Stimulated activated CD4-positive, alpha-beta T cell treated with anti-CD3 and anti-CD28 coated beads, TNF-alpha, amount 100 ng/mL, for 48 hours (primary cell): ENCODE data around the gene LIMCH1.

ENCODE experiments used
- DNase-seq, 3 donors: peaks; one replicate each; pipeline ENCODE4 v3.0.0-alpha.2; 2020; ENCODE audit warnings: low read depth in 3 of 3

Gene LIMCH1

GRCh38 chr4:41568363-41568762 lies 30.4 kb downstream of the LIMCH1 start:
- DNase-seq = no peak

- no peak for DNase-seq
Observed at GRCh38 chr4:41569961-41570360, 32.0 kb downstream of the LIMCH1 start.

- no peak for DNase-seq
Observed at GRCh38 chr4:41571422-41571821, 33.5 kb downstream of the LIMCH1 start.

GRCh38 chr4:41572516-41572915 lies 34.6 kb downstream of the LIMCH1 start:
- DNase-seq = no peak

GRCh38 chr4:41572956-41573355 lies 35.0 kb downstream of the LIMCH1 start:
- DNase-seq = no peak

- DNase-seq = no peak
Observed at GRCh38 chr4:41573502-41574001, 35.6 kb downstream of the LIMCH1 start.

GRCh38 chr4:41575207-41575606 lies 37.2 kb downstream of the LIMCH1 start:
- no peak for DNase-seq

- no peak for DNase-seq
Observed at GRCh38 chr4:41575665-41576064, 37.7 kb downstream of the LIMCH1 start.

GRCh38 chr4:41579043-41579442 lies 41.1 kb downstream of the LIMCH1 start:
- DNase-seq = no peak

GRCh38 chr4:41579526-41579925 lies 41.6 kb downstream of the LIMCH1 start:
- no peak for DNase-seq

GRCh38 chr4:41580007-41580406 lies 42.0 kb downstream of the LIMCH1 start:
- DNase-seq = no peak

GRCh38 chr4:41586675-41587225 lies 48.8 kb downstream of the LIMCH1 start:
- no peak for DNase-seq

- DNase-seq = no peak
Observed at GRCh38 chr4:41587286-41587685, 49.3 kb downstream of the LIMCH1 start.

- no peak for DNase-seq
Observed at GRCh38 chr4:41590591-41590990, 52.6 kb downstream of the LIMCH1 start.

GRCh38 chr4:41594432-41594831 lies 56.5 kb downstream of the LIMCH1 start:
- no peak for DNase-seq

GRCh38 chr4:41597494-41597893 lies 59.5 kb downstream of the LIMCH1 start:
- no peak for DNase-seq

GRCh38 chr4:41598580-41598979 lies 60.6 kb downstream of the LIMCH1 start:
- no peak for DNase-seq

- no peak for DNase-seq
Observed at GRCh38 chr4:41599192-41599786, 61.3 kb downstream of the LIMCH1 start.

GRCh38 chr4:41600243-41600912 lies 62.4 kb downstream of the LIMCH1 start:
- DNase-seq = no peak

GRCh38 chr4:41601025-41601424 lies 63.1 kb downstream of the LIMCH1 start:
- no peak for DNase-seq

GRCh38 chr4:41602113-41602512 lies 64.2 kb downstream of the LIMCH1 start:
- DNase-seq = no peak

GRCh38 chr4:41602886-41603498 lies 65.0 kb downstream of the LIMCH1 start:
- no peak for DNase-seq

- DNase-seq = no peak
Observed at GRCh38 chr4:41609851-41610250, 71.9 kb downstream of the LIMCH1 start.
